IPS-11a (cell line): ENCODE measurements around the gene ZNF208.
"Not testable (repeated sequence)": the region's sequence is repeated elsewhere in the genome, so short reads cannot be mapped to it uniquely, and the experiment has no call there.

Experiments
- H3K4me3 ChIP-seq: one replicate; pipeline ENCODE4 v1.5.1; 2013; ENCODE audit warnings: low read depth, low read length, control low read depth

Gene ZNF208

DNA sequence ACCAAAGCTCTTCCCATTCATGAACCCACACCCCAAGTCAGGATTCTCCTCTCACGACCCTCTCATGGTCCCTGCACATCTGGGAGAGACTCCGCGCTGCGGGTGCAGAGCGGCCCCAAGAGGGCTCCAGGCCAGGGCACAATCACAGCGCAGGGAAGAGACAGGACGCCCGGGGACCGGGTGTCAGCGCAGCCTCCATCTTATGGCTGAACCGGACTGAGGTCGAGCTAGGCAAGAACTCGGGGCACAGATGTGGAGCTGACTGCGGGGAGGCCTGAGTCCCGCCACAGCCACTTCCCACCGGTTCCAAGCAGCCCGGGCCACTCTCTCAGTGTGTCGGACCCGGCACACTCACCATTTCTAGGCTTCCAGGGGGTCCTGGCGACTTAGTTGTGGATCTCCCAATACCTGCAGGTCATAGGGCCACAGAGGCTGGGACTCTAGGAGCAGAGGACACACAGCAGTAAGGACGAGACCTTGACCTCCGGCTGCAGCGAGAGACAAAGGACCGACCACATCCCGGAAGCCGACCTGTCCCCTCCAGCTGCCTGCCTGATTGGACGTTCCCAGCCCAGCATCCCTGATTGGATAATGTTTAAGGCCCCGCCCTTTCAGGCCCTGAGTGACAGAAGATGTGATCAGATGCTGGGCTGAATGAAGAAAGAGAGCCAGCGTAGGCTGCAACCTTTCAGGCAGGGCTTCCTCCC is at the start of gene ZNF208:
Gene ZNF208 (minus strand): TSS at position 507 of the 707 bp plus-strand sequence. CDS start 149 bp downstream, at position 358.
- H3K4me3 ChIP-seq: not testable (repeated sequence)

DNA sequence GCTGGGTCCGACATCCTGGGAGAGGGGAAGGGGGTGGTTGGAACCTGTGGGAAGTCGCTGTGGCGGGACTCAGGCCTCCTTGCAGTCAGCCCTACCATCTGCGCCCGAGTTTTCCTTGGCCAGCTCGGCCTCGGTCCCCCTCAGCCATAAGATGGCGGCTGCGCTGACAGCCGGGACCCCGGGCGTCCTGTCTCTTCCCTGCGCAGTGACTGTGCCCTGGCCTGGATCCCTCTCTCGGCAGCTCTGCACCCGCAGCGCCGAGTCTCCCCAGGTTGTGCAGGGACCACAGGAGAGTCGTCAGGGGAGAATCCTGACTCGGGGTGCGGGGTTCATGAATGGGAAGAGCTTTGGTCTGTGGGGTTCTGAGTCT is 41.9 kb upstream of the ZNF208 start:
- no peak overlapping the region for H3K4me3 ChIP-seq

DNA sequence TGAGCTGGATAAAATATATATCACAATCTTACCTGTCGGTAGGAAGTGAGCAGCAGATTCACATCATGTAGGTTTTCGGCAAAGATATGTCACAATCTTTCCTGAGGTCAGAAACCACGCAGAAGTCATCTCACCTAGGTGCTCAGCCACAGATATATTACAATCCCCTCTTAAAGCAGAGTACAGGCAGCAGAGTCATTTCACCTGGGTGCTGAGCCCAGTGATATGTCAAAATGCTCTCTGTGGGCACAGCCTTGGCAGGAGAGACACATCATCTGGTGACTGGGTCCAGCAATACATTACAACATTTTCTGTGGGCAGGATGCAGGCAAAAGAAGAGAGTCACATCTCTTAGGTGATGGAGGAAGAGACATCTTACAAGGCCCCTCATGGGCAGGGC is 30.4 kb upstream of the ZNF208 start:
- not testable (repeated sequence) for H3K4me3 ChIP-seq

DNA sequence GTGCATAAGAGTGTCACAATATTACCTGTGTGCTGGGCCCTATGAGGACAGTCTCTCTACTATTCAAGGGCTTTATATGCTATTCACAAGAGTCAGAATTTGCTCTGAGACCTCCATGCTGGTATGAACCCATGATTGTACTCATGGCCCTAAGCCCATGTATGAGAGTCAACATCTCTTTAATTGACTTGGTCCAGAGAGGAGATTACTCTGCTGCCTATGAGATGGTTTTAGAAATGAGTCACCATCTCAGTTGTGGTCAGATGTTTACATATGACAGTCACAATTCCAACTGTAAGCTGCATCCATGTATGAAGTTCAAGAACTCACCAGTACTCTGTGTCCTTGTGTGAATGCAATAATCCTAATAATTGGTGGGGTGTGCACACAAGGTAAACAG is 19.9 kb upstream of the ZNF208 start:
- H3K4me3 ChIP-seq: no peak overlapping the region

DNA sequence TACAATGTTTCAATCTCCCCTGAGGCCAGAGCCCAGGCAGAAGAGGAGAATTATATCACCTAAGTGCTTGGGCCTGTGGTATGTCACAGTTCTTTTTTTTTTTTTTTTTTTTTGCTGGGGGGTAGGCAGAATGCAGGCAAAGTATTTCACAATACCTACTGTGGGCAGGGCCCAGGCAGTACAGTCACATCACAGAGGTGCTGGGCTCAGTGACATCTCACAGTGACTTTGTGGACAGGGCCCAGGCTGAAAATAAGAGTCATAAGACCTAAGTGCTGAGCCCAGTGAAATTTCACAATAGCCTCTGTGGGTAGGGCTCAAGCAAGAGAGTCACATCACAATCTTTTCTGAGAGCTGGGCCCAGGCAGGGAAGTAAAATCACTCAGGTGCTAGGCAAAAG is 15.9 kb upstream of the ZNF208 start:
- H3K4me3 ChIP-seq: no peak overlapping the region

DNA sequence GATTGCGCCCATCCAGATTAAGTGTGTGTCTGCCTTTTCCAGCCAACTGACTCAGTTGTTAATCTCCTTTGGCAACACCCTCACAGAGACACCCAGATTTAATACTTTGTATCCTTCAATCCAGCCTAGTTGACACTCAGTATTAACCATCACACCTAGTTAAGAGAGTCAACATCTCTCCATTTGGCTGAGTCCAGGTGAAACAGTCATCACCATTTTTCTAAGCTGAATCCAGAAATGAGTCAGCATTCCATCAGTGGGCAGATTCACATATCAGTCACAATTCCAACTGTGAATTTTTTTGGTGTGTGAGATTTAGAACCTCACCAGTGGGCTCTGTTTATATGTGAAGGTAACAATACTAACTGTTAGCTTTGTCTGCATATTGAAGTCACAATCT is 14.8 kb upstream of the ZNF208 start:
- H3K4me3 ChIP-seq: not testable (repeated sequence)

DNA sequence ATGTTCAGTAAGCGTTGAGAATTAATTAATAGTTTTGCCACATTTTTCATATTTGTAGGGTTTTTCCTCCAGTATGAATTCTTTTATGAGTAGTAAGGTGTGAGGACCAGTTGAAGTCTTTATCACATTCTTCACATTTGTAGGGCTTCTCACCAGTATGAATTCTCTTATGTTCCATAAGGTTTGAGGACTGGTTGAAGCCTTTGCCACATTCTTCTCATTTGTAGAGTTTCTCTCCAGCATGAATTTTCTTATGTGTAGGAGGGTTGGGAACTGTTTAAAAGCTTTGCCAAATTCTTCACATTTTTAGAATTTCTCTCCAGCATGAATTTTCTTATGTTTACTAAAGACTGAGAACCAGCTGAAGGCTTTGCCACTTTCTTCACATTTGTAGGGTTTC is 40.3 kb downstream of the ZNF208 start:
- no peak overlapping the region for H3K4me3 ChIP-seq

DNA sequence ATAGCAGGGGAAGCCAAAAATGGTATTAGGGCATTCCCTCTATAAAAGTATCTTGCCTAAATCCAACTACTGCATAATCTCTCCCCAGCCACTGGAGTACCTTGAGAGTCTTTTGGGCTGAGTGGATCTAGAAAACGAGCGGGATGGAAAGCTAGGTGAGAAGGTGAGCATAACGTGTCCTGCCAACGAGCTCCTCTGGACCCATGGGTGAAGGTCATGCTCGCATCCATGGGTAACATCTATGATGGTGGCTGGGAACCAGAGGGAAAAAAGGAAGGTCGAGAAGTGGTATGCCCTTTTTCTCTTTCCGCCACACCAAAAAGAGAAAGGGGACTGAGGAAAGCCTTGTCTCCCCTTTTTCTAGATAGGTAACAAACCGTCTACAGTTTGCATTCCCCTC is 63.0 kb downstream of the ZNF208 start:
- H3K4me3 ChIP-seq: no peak overlapping the region

DNA sequence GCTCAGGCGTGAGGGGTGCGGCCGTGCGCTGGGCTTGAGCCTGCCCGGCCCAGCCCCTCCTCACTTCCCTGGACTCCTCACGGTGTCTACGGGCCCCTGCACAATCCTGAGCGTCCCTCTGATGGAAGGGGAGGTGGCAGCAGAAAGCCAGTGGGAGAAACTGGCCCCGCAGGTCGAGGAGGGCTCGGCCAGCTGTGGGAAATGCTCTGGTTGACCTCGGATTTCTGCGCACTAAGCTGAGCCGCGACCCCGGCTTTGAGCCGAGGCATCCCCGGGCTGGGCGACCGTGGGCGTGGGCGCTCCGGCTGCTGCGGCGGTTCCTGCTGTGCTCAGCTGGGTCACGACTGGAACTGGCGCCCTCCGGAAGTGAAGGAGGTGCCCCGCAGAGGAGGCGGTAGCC is 70.1 kb downstream of the ZNF208 start:
- H3K4me3 ChIP-seq: no peak overlapping the region

DNA sequence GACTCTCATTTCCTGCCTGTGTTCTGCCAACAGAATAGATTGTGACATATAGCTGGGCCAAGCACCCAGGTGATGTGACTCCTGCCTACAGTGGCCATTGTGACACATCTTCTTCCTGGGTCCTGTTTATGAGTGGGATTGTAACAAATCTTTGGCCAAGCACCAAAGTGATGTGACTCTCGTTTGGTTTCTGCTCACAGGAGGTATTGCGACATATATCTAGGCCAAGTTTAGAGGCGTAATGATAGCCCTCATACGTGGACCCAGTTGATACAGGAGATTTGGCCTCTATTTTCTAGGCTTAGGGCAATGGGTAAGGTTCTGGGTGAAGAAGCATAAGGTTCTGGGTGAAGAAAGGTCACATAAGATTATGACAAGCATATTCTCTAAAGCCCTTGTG is 76.2 kb downstream of the ZNF208 start:
- no peak overlapping the region for H3K4me3 ChIP-seq

DNA sequence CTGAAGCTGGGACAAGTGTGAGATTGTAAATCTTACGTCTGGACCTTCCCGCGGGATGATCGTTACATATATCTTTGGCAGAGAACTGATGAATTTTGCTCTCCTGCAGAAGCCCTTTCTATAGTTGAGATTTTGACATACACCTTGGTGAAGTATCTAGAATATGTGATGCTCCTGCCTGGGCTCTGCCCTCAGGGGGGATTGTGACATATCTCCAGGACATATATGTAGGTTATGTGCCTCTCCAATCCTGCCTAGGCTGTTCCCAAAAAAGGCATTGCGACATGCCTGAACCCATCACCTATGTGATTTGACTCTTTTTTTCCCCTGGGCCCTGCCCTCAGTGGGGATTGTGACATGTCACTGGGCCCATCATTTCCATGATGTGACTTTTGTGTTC is 76.6 kb downstream of the ZNF208 start:
- no peak overlapping the region for H3K4me3 ChIP-seq

DNA sequence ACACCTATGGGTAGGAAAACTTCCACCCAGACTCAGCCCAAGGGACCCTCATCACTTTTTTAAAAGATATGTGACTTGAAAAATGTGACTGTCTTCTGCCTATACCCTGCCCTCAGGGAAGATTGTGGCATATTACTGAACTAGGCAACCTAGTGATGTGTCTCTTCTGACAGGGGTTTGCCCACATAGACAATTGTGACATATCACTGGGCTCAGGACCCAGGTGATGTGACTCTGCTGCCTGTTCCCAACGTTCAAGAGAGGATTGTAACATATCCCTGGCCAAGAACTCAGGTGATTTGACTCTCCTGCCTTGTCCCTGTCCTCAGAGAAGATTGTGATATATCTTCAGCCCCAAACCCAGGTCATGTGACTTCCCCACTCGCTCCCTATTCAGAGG is 88.5 kb downstream of the ZNF208 start:
- no peak overlapping the region for H3K4me3 ChIP-seq

DNA sequence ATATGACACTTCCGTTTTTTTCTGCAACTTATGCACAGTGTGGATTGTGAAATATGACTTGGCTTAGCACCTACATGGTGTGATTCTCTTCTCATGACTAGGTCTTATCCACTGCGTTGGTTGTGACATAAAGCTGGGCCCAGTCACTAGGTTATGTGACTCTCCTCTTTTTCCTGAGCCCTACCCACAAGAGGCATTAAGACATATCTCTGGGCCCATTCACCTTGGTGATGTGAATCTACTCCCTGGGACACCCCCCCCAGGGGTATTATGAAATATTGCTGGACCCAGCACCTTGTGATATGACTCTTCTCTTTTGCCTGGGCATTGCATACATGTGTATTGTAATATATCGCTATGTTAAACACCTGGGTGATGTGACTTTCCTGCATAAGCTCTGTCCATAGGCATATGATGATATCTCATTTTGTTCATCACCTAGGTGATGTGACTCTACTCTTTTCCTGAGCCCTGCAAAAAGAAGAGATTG is 89.0 kb downstream of the ZNF208 start:
- no peak overlapping the region for H3K4me3 ChIP-seq

DNA sequence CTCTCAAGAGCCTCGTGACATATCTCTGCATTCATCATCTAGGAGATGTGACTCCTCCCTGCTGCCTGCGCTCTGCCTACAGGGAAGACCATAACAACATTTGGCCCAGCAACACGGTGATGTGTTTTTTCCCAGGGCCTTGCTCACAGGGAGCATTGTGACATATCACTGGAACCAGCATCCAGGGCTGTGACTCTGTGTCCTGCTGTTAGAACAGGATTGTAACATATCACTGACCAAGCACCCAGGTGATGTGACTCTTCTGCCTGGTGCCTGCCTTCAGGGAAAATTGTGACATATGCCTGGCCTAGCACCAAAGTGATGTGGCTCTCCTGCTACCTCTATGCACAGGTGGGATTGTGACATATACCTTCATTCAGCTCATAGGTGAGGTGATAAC is 95.3 kb downstream of the ZNF208 start:
- no peak overlapping the region for H3K4me3 ChIP-seq

DNA sequence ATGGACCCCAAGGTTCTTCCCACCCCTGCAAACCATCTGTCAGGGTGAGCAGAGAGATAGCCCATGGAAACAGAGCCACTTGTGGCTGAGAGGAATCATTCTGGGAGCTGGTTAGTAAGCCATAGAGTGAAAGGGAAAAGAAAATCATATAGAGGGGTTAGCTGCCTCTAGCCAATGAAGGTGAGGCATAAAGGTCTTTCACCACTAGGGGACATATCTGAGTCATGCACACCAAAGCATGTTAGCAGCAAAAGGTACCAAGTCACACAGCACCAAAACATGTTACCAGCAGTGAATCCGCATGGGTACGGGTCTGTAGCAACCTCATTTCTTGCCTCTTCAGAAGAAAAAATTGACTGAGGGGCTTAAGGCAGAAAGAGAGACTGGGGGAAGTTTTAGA is 98.1 kb downstream of the ZNF208 start:
- no peak overlapping the region for H3K4me3 ChIP-seq

DNA sequence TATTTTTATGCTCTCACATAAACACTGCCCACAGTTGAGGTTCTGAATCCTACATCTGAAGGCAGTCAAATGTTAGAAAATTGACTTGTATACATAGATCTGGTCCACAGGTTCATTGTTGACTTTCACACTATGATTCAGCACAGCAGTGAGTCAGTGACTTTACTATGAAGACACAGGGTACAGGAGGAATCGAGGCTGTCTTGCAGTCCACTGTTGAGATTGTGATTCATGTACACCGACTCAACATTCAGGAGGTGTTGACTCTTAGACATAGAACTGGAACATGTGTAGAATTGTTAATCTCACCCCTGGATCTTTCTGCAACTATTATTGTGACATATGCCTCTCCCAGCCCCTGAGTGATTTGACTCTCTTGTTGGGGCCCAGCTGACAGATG is 100.4 kb downstream of the ZNF208 start:
- H3K4me3 ChIP-seq: no peak overlapping the region

DNA sequence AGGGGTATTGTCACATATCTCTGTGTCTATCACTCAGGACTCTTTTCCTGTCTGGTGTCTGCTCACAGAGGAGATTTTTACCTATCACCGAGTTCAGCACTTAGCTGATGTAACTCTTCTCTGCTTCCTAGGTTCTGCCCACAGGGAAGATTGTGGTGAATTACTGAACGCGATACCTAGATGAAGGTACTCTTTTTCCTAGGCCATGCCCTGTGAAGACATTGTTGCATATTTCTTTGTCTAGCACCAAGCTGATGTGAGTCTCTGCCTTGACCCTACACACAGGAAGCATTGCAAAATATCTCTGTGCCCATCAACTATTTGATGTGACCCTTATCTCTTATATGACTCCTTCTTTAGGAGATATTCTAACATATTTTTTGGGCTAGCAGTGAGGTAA is 102.7 kb downstream of the ZNF208 start:
- H3K4me3 ChIP-seq: no peak overlapping the region

DNA sequence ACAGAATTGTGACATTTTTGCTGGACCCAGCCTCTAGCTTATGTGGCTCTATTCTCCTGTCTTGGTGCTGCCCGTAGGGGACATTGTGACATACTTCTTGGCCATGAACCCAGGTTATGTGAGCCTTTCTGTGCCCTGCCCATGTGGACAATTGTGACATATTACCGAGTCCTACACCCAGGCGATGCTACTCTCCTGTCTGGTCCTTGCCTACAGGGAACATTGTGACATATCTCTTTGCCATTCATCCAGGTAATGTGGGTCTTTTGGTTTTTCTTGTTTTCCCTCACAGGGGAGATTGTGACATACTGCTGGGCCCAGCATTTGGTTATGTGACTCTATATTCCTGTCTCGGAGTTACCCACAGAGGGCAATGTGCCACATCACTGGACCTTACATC is 103.2 kb downstream of the ZNF208 start:
- H3K4me3 ChIP-seq: no peak overlapping the region

DNA sequence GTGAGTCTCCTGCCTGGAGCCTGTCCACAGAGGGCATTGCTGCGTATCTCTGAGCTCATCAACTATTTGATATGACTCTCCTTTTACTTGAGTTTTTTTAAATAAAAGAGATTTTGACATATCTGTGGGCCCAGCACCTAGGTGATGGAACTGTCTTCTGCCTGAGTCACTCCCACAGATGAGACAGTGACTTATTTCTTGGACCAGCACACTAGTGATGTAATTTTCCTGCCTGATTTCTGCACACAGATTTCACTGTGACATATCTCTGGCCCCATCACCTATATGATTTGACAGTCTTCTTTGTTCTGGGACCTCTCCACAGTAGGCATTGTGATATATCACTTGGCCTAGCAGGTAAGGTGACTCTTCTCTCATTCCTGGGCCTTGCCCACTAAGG is 108.2 kb downstream of the ZNF208 start:
- no peak overlapping the region for H3K4me3 ChIP-seq

DNA sequence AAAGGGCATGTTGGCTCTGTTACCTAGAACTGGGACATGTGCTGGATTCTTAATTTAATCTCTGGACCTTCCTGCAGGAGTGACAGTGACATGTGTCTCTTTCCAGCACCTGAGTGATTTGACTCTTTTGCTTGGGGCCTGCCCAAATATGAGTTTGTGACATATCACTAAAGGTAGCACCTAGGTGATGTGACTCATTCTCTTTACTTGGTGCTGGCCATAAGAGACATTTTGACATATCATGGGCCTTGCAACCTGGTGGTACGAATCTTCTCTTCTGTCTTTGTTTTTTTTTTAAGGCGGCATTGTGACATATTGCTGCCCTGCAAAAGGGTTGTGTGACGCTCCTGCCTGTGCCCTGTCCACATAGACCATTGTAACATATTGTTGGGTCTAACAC is 108.9 kb downstream of the ZNF208 start:
- no peak overlapping the region for H3K4me3 ChIP-seq

DNA sequence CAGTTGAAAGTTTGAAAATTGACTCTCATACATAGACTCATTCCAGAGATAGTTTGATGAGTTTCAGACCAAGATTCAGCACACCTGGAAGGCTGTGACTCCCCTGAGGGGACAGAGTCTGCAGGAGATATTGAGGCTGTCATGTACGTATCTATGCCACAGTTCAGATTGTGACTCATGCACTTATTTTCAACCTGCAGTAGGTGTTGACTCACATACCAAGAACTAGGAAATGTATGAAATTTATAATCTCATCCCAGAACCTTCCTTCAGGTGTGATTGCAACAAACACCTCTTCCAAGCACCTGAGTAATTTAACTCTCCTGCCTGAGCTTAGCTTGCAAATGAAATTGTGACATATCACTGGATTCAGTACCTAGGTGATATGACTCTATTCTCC is 110.3 kb downstream of the ZNF208 start:
- no peak overlapping the region for H3K4me3 ChIP-seq

DNA sequence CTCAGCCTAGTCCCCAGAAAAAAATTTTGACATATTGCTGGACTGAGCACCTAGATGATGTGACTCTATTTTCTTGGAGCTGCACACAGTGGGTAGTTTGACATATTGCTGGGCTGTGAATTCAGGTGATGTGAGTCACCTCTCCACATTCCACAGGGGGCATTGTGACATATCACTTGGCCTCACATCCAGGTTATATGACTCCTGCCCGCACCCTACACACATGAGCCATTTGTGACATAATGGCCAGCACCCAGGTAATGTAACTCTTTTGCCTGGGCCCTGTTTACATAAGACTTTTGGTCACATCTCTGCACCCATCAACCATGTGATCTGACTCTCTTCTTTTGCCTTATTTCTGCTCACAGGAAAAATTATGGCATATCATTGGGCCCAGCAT is 119.7 kb downstream of the ZNF208 start:
- H3K4me3 ChIP-seq: no peak overlapping the region

DNA sequence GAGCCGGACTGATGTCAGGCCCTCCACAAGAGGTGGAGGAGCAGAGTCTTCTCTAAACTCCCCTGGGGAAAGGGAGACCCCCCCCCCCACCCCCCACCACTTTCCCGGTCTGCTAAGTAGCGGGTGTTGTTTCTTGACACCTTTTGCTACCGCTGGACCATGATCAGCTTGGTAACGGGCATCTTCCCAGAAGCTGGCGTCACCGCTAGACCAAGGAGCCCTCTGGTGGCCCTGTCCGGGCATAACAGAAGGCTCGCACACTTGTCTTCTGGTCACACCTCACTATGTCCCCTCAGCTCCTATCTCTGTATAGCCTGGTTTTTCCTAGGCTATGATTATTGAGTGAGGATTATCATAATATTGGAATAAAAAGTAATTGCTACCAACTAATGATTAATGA is 120.7 kb downstream of the ZNF208 start:
- not testable (repeated sequence) for H3K4me3 ChIP-seq
